Measurements from ENCODE around the gene KRT27. TPM values are rescaled to one million over a fixed set of nuclear protein-coding genes. Genes with fewer than 3 reads are reported as not detected.
"Not testable (repeated sequence)": the region's sequence is repeated elsewhere in the genome, so short reads cannot be mapped to it uniquely, and the experiment has no call there.

The KRT27 gene
- total RNA-seq, 1 experiment from 2014 or later, result not detected

DNA sequence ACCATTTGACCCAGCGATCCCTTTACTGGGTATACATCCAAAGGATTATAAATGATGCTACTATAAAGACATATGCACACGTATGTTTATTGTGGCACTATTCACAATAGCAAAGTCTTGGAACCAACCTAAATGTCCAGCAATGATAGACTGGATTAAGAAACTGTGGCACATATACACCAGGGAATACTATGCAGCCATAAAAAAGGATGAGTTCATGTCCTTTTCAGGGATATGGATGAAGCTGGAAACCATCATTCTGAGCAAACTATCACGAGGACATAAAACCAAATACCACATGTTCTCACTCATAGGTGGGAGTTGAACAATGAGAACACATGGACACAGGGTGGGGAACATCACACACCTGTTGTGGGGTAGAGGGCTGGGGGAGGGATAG lies 32.3 kb upstream of the KRT27 start:
- H3K27ac ChIP-seq (ENCODE audit: low read length); H3K4me3 ChIP-seq (ENCODE audit: low read length); H3K27me3 ChIP-seq (ENCODE audit: low read length); H3K9ac ChIP-seq (ENCODE audit: low read length); H3K9me2 ChIP-seq (replicated peaks; ENCODE audit: insufficient read depth, low read length); H3K4me2 ChIP-seq (ENCODE audit: low read depth, low read length, poor library complexity, severe bottlenecking); H4K20me1 ChIP-seq (ENCODE audit: insufficient read depth, low read depth, low read length); H3K36me3 ChIP-seq (ENCODE audit: insufficient read depth, low read length); H3K9me3 ChIP-seq (ENCODE audit: low read length); H2AFZ ChIP-seq (ENCODE audit: low read length); H3K4me1 ChIP-seq (ENCODE audit: low read length); DNase-seq: not testable (repeated sequence)
- H3K79me2 ChIP-seq (ENCODE audit: low read length), result peaks cover 16% of the 10 kb centered on the region

DNA sequence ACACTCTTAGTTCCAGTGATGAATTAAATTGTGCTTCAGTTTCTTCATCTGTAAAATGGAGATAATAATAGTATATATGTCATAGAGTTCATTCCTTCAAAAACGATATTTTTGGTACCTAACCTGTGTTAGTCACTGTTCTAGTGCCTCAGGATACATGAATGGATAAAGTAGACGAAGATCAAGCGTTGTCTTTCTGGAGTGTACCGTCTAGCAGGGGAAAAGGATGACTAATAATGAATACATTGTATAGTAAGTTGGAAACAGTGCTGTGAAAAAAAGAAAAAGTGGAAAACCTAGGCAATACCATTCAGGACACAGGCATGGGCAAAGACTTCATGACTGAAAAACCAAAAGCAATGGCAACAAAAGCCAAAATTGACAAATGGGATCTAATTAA lies 31.5 kb upstream of the KRT27 start:
- Histone ChIP-seq H3K9me2 (replicated peaks; ENCODE audit: insufficient read depth, low read length) (no peaks in the 10 kb centered on the region), H3K4me1 (ENCODE audit: low read length) (peaks cover 8% of the 10 kb centered on the region), H2AFZ (ENCODE audit: low read length) (no peak overlapping the region), H3K36me3 (ENCODE audit: insufficient read depth, low read length) (peaks cover 5% of the 10 kb centered on the region), H4K20me1 (ENCODE audit: insufficient read depth, low read depth, low read length) (no peaks in the 10 kb centered on the region), H3K79me2 (ENCODE audit: low read length) (peaks cover 9% of the 10 kb centered on the region), H3K27ac (ENCODE audit: low read length) (no peak overlapping the region), H3K4me3 (ENCODE audit: low read length) (no peak overlapping the region), H3K4me2 (ENCODE audit: low read depth, low read length, poor library complexity, severe bottlenecking) (no peak overlapping the region), H3K9ac (ENCODE audit: low read length) (no peak overlapping the region), H3K9me3 (ENCODE audit: low read length) (no peaks in the 10 kb centered on the region), H3K27me3 (ENCODE audit: low read length) (no peaks in the 10 kb centered on the region)
- no peak for DNase-seq

DNA sequence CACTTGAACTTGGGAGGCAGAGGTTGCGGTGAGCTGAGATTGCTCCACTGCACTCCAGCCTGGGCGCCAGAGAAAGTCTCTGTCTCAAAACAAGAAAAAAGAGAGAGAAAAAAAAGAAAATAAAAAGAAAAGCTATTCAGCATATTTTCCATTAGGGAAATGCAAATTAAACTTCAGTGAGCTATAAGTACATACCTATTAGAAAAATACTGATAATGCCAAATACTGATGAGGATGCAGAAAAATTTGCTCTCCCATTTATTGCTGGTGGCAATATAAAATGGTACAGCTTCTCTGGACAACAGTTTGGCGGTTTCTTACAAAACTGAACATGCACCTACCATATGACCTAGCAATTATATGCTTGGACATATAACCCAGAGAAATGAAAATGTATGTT lies 30.3 kb upstream of the KRT27 start:
- Histone ChIP-seq H3K9ac (ENCODE audit: low read length) (no peak overlapping the region), H3K36me3 (ENCODE audit: insufficient read depth, low read length) (peaks cover 5% of the 10 kb centered on the region), H3K27me3 (ENCODE audit: low read length) (no peaks in the 10 kb centered on the region), H3K9me2 (replicated peaks; ENCODE audit: insufficient read depth, low read length) (no peaks in the 10 kb centered on the region), H3K9me3 (ENCODE audit: low read length) (no peaks in the 10 kb centered on the region), H2AFZ (ENCODE audit: low read length) (no peak overlapping the region), H3K4me1 (ENCODE audit: low read length) (peaks cover 6% of the 10 kb centered on the region), H3K4me3 (ENCODE audit: low read length) (no peak overlapping the region), H3K79me2 (ENCODE audit: low read length) (no peaks in the 10 kb centered on the region), H3K4me2 (ENCODE audit: low read depth, low read length, poor library complexity, severe bottlenecking) (no peak overlapping the region), H4K20me1 (ENCODE audit: insufficient read depth, low read depth, low read length) (no peaks in the 10 kb centered on the region), H3K27ac (ENCODE audit: low read length) (no peak overlapping the region)
- no peak for DNase-seq

DNA sequence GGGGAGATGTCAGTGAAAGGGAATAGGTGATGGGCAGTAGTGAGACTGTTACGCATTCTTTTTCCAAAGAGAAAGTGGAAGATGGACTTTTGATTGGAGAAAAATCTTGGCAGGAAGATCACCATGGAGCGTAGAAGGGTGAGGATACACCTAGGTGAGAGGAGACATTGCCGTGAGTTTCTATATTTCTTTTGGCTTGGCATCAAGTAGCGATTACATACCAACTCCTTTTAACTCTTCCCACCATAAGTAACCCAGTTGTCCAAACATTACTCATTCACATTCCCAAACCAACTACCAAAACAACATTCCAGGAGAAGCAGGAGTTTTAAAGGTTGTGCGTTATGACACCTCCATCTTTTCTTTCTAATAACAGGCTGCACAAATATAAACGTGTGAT lies 28.1 kb upstream of the KRT27 start:
- Histone ChIP-seq H2AFZ (ENCODE audit: low read length) (no peak overlapping the region), H3K9me2 (replicated peaks; ENCODE audit: insufficient read depth, low read length) (no peaks in the 10 kb centered on the region), H3K79me2 (ENCODE audit: low read length) (no peaks in the 10 kb centered on the region), H3K36me3 (ENCODE audit: insufficient read depth, low read length) (no peaks in the 10 kb centered on the region), H4K20me1 (ENCODE audit: insufficient read depth, low read depth, low read length) (no peaks in the 10 kb centered on the region), H3K4me1 (ENCODE audit: low read length) (peaks cover 3% of the 10 kb centered on the region; the same call in 1 of the 2 replicates), H3K9ac (ENCODE audit: low read length) (no peak overlapping the region), H3K9me3 (ENCODE audit: low read length) (no peaks in the 10 kb centered on the region), H3K4me2 (ENCODE audit: low read depth, low read length, poor library complexity, severe bottlenecking) (no peak overlapping the region), H3K4me3 (ENCODE audit: low read length) (no peak overlapping the region), H3K27me3 (ENCODE audit: low read length) (no peaks in the 10 kb centered on the region), H3K27ac (ENCODE audit: low read length) (no peak overlapping the region)
- DNase-seq, result no peak

DNA sequence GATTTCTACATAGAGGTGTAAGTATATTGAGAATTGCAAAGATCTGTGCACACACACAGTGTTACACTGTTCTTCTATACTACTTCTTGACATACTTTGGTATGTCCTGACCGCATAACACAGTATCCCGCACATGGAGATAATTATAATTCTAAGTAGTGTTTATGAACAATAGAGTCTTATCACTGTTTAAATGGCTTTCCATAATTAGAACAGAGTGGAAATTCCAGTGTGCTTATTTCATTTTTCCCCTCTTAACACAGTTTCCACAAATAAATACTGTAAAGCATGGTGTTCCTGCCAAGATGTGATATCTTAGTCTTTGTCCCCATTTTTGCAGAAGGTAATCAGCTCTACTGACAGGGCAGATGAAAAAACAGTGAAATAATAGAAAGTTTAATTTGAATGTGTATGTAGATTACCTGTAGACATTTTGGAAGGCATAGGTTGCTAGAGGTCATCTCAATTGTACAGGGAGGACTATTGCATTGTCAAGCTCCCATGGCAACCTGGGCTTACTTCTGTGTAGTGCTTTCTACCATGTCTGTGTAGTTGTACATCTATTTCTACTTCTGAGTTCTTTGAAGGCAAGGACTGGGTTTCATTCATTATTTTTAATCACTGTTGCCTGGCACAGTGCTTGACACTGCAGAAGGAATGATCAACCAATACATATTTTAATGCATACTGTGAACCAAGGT lies 27.5 kb upstream of the KRT27 start:
- Histone ChIP-seq H2AFZ (ENCODE audit: low read length) (no peak overlapping the region), H3K9me3 (ENCODE audit: low read length) (no peaks in the 10 kb centered on the region), H3K36me3 (ENCODE audit: insufficient read depth, low read length) (no peaks in the 10 kb centered on the region)

DNA sequence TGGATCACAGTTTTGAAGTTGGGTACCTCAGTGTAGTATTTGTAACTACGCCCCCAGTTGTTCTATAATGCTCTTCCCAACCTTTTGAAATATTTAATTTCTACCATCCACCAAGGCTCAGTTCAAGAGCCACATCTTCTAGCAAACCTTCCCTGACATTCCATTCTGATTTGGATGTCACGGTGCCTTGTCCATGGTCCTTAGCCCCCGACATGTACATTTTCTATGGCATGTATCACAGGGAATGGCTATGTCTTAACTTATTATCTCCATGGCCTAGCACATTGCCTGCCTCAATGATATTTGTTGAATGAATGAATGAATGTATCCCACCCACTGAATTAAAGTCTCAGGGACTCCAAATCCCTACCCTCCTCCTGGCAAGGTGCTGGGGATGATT lies 23.8 kb upstream of the KRT27 start:
- Histone ChIP-seq H2AFZ (ENCODE audit: low read length) (no peak overlapping the region), H4K20me1 (ENCODE audit: insufficient read depth, low read depth, low read length) (no peaks in the 10 kb centered on the region), H3K9me3 (ENCODE audit: low read length) (no peaks in the 10 kb centered on the region), H3K4me1 (ENCODE audit: low read length) (peaks cover 3% of the 10 kb centered on the region; the same call in 1 of the 2 replicates), H3K27me3 (ENCODE audit: low read length) (no peaks in the 10 kb centered on the region), H3K36me3 (ENCODE audit: insufficient read depth, low read length) (no peaks in the 10 kb centered on the region), H3K27ac (ENCODE audit: low read length) (no peak overlapping the region), H3K4me2 (ENCODE audit: low read depth, low read length, poor library complexity, severe bottlenecking) (no peak overlapping the region), H3K79me2 (ENCODE audit: low read length) (no peaks in the 10 kb centered on the region), H3K9me2 (replicated peaks; ENCODE audit: insufficient read depth, low read length) (no peaks in the 10 kb centered on the region), H3K9ac (ENCODE audit: low read length) (no peak overlapping the region), H3K4me3 (ENCODE audit: low read length) (no peak overlapping the region)
- DNase-seq, result no peak

More for the DNA sequence above, 27.5 kb upstream of the KRT27 start:
- no peak overlapping the region for H3K9ac ChIP-seq (ENCODE audit: low read length)
- H3K27ac ChIP-seq (ENCODE audit: low read length), result no peak overlapping the region
- no peaks in the 10 kb centered on the region for H3K27me3 ChIP-seq (ENCODE audit: low read length)
- no peaks in the 10 kb centered on the region for H4K20me1 ChIP-seq (ENCODE audit: insufficient read depth, low read depth, low read length)
- no peaks in the 10 kb centered on the region for H3K79me2 ChIP-seq (ENCODE audit: low read length)
- peaks cover 3% of the 10 kb centered on the region; the same call in 1 of the 2 replicates for H3K4me1 ChIP-seq (ENCODE audit: low read length)
- no peak overlapping the region for H3K4me2 ChIP-seq (ENCODE audit: low read depth, low read length, poor library complexity, severe bottlenecking)
- H3K4me3 ChIP-seq (ENCODE audit: low read length), result no peak overlapping the region
- H3K9me2 ChIP-seq (replicated peaks; ENCODE audit: insufficient read depth, low read length), result no peaks in the 10 kb centered on the region
- no peak for DNase-seq

DNA sequence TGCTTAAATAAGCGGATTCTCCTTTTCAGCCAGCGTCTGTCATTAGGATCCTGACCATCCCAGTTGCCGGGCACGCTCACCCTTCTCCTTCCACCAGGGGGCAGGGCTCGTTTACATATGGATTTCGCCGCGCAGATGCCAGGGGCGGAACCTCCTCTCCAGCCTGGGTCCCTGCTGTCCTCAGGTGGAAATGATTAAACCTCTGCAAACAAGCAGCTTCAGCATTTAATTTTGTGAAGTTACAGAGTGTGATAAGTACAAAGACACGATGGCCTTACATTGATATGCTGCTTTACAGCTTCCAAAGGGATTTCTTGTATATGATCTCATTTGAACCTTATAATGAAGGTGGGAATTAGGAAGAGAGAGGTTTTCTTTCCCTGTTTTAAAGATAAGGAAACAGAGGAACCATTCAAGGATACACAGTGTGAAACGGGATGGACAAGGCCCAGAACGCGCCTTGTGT lies 21.3 kb upstream of the KRT27 start:
- Histone ChIP-seq H4K20me1 (ENCODE audit: insufficient read depth, low read depth, low read length) (no peaks in the 10 kb centered on the region), H2AFZ (ENCODE audit: low read length) (no peak overlapping the region), H3K79me2 (ENCODE audit: low read length) (no peaks in the 10 kb centered on the region), H3K4me3 (ENCODE audit: low read length) (no peak overlapping the region), H3K27ac (ENCODE audit: low read length) (no peak overlapping the region), H3K27me3 (ENCODE audit: low read length) (no peaks in the 10 kb centered on the region), H3K36me3 (ENCODE audit: insufficient read depth, low read length) (no peaks in the 10 kb centered on the region), H3K4me1 (ENCODE audit: low read length) (peaks cover 3% of the 10 kb centered on the region; the same call in 1 of the 2 replicates), H3K9me3 (ENCODE audit: low read length) (no peaks in the 10 kb centered on the region), H3K4me2 (ENCODE audit: low read depth, low read length, poor library complexity, severe bottlenecking) (no peak overlapping the region), H3K9ac (ENCODE audit: low read length) (no peak overlapping the region), H3K9me2 (replicated peaks; ENCODE audit: insufficient read depth, low read length) (no peaks in the 10 kb centered on the region)
- peak; percentile 90 for DNase-seq

DNA sequence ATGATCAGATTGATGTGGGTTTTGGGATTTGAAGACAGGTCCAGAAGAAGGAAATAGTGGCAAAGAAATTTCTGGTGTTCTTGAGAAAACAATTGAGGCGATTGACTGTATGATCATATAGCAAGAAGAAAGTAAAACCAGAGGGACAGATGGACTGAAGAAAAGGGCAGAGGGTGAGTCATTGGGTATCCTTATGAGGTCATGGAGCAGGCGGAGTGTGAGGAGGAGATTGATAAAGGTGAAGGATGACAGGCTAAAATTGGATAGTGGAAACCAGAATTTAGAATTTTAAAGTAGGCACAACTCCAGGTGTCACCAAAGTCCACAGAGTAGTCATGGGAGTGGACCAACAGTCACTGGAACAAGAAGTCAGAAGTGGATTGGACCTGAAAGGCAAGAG lies 18.8 kb upstream of the KRT27 start:
- no peaks in the 10 kb centered on the region for H4K20me1 ChIP-seq (ENCODE audit: insufficient read depth, low read depth, low read length)
- H3K4me1 ChIP-seq (ENCODE audit: low read length), result no peaks in the 10 kb centered on the region
- H2AFZ ChIP-seq (ENCODE audit: low read length), result no peak overlapping the region
- H3K36me3 ChIP-seq (ENCODE audit: insufficient read depth, low read length), result no peaks in the 10 kb centered on the region
- no peaks in the 10 kb centered on the region for H3K9me2 ChIP-seq (replicated peaks; ENCODE audit: insufficient read depth, low read length)
- no peak overlapping the region for H3K9ac ChIP-seq (ENCODE audit: low read length)
- no peaks in the 10 kb centered on the region for H3K79me2 ChIP-seq (ENCODE audit: low read length)
- H3K4me2 ChIP-seq (ENCODE audit: low read depth, low read length, poor library complexity, severe bottlenecking), result no peak overlapping the region
- H3K27me3 ChIP-seq (ENCODE audit: low read length), result no peaks in the 10 kb centered on the region
- H3K9me3 ChIP-seq (ENCODE audit: low read length), result no peaks in the 10 kb centered on the region
- H3K27ac ChIP-seq (ENCODE audit: low read length), result no peak overlapping the region
- no peak for DNase-seq
- H3K4me3 ChIP-seq (ENCODE audit: low read length), result no peak overlapping the region

Data from Karpas-422 (cell line).